ENCODE measurements around the gene ZNF592. TPM values are rescaled to one million over a fixed set of nuclear protein-coding genes. Genes with fewer than 3 reads are reported as not detected.
"Not testable (repeated sequence)": the region's sequence is repeated elsewhere in the genome, so short reads cannot be mapped to it uniquely, and the experiment has no call there.

Gene ZNF592
- total RNA-seq, 1 donor from 2014 or later: 30.6 TPM

GRCh38 chr15:84840255-84840654, 91.9 kb downstream of the ZNF592 start:
- no peak for DNase-seq

GRCh38 chr15:84840741-84841429, 92.5 kb downstream of the ZNF592 start:
- intact Hi-C loops (cut with micrococcal nuclease): no loop called here
- peaks cover 9% of the 10 kb centered on the region for H3K27me3 Mint-ChIP-seq
- no peaks in the 10 kb centered on the region for H3K4me1 Mint-ChIP-seq
- DNase-seq: no peak
- H3K27ac Mint-ChIP-seq: no peak overlapping the region
- H3K4me3 Mint-ChIP-seq: no peak overlapping the region
- H3K9me3 Mint-ChIP-seq: no peaks in the 10 kb centered on the region
- H3K36me3 Mint-ChIP-seq (ENCODE audit: low read depth): no peaks in the 10 kb centered on the region

More at GRCh38 chr15:84840255-84840654, 91.9 kb downstream of the ZNF592 start:
- intact Hi-C loops (cut with micrococcal nuclease): no loop called here
- Mint-ChIP-seq H3K4me3 (no peak overlapping the region), H3K36me3 (ENCODE audit: low read depth) (no peaks in the 10 kb centered on the region), H3K4me1 (no peaks in the 10 kb centered on the region), H3K9me3 (no peaks in the 10 kb centered on the region), H3K27ac (no peak overlapping the region), H3K27me3 (peaks cover 9% of the 10 kb centered on the region)

DNA sequence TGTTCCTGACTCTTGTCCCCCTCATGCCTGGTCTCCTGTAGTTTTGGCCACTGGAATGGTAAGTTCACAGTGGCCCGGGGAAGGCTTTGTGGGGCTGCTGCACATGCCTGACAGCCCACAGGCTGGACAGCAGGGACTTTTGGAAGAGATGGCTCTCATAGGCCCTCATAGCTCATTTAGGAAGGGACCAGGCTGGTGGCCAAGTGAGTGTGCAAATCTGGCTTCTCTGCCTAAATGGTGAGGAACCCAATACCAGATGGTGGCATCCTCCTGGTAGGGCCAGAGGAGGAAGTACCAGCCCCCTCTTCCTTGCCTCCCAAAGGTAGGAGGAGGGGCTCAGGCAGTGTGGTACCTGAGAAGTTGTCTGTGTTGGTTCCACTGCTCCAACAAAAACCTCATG, 94.4 kb downstream of the ZNF592 start:
- no peak for DNase-seq
- H3K36me3 Mint-ChIP-seq (ENCODE audit: low read depth): peaks cover 2% of the 10 kb centered on the region

DNA sequence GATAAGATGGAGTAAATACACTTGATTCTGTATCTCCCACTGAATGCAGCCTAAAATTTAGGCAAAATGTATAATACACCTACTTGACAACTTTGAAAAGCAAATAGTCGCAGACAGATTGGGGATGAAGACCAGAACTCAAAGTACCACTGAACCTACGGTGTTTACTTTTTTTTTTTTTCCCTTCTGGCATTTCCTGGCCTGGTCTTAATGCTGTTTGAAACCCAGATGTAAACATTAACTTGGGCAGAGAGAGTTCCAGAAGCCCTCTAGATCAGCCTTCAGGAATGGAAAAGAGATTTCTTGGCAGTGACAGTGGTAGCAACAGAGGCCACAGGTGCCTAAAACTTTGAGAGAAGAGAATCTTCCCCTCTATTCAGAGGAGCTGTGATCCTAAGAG, 96.6 kb downstream of the ZNF592 start:
- Mint-ChIP-seq H3K9me3 (peaks cover 5% of the 10 kb centered on the region), H3K4me1 (no peaks in the 10 kb centered on the region)
- intact Hi-C loops (cut with micrococcal nuclease): loop anchor here (1.0 kb wide), 1 partner anchor 83 kb away; no protein-coding TSS in a partner anchor

More for the DNA sequence above, 94.4 kb downstream of the ZNF592 start:
- no peak overlapping the region for H3K4me3 Mint-ChIP-seq
- H3K9me3 Mint-ChIP-seq: peaks cover 5% of the 10 kb centered on the region
- no peak overlapping the region for H3K27ac Mint-ChIP-seq
- H3K4me1 Mint-ChIP-seq: no peaks in the 10 kb centered on the region
- intact Hi-C loops (cut with micrococcal nuclease): no loop called here
- peaks cover 4% of the 10 kb centered on the region for H3K27me3 Mint-ChIP-seq

GRCh38 chr15:84845631-84846030, 97.2 kb downstream of the ZNF592 start:
- H3K36me3 Mint-ChIP-seq (ENCODE audit: low read depth); H3K27me3 Mint-ChIP-seq; H3K4me1 Mint-ChIP-seq; H3K4me3 Mint-ChIP-seq; H3K27ac Mint-ChIP-seq; H3K9me3 Mint-ChIP-seq: not testable (repeated sequence)
- DNase-seq: peak; percentile 80
- intact Hi-C loops (cut with micrococcal nuclease): loop anchor here (1.0 kb wide), 1 partner anchor 83 kb away; no protein-coding TSS in a partner anchor

More for the DNA sequence above, 96.6 kb downstream of the ZNF592 start:
- no peak overlapping the region for H3K4me3 Mint-ChIP-seq
- DNase-seq: no peak
- H3K36me3 Mint-ChIP-seq (ENCODE audit: low read depth): peaks cover 2% of the 10 kb centered on the region
- peaks cover 7% of the 10 kb centered on the region for H3K27me3 Mint-ChIP-seq
- H3K27ac Mint-ChIP-seq: no peak overlapping the region

GRCh38 chr15:84846269-84846668, 97.9 kb downstream of the ZNF592 start:
- no peak for DNase-seq
- Mint-ChIP-seq H3K9me3 (peaks cover 5% of the 10 kb centered on the region), H3K4me3 (no peak overlapping the region), H3K4me1 (no peaks in the 10 kb centered on the region), H3K36me3 (ENCODE audit: low read depth) (peaks cover 2% of the 10 kb centered on the region), H3K27me3 (peaks cover 7% of the 10 kb centered on the region), H3K27ac (no peak overlapping the region)
- intact Hi-C loops (cut with micrococcal nuclease): no loop called here

- peaks cover 5% of the 10 kb centered on the region for H3K9me3 Mint-ChIP-seq
- peaks cover 2% of the 10 kb centered on the region for H3K36me3 Mint-ChIP-seq (ENCODE audit: low read depth)
- no peak overlapping the region for H3K4me3 Mint-ChIP-seq
- no peak overlapping the region for H3K27ac Mint-ChIP-seq
- H3K27me3 Mint-ChIP-seq: peaks cover 7% of the 10 kb centered on the region
- H3K4me1 Mint-ChIP-seq: no peaks in the 10 kb centered on the region
- intact Hi-C loops (cut with micrococcal nuclease): no loop called here
- no peak for DNase-seq
These were observed 99.0 kb downstream of the ZNF592 start for GRCh38 chr15:84847382-84847781.

DNA sequence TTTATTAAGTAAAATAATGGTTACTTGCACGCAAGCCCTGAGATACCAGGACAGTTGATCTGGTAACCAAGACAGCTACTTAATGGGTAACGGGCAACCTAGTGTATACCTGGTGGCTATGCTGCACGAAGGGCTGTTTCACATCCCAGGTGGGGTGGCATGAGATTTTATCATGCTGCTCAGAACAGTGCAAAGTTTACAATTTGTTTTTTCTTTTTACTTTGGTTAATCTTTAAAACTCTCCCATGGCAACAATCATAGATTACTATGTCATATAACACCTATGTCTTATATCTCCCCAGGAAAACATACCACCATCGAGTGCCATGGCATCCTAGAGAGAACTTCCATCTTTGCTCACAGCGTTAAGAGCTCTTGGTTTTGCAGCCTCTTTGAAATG, 103.8 kb downstream of the ZNF592 start:
- H3K4me3 Mint-ChIP-seq: no peak overlapping the region
- DNase-seq: no peak
- peaks cover 3% of the 10 kb centered on the region for H3K27me3 Mint-ChIP-seq
- no peak overlapping the region for H3K27ac Mint-ChIP-seq
- no peaks in the 10 kb centered on the region for H3K36me3 Mint-ChIP-seq (ENCODE audit: low read depth)
- intact Hi-C loops (cut with micrococcal nuclease): no loop called here
- H3K9me3 Mint-ChIP-seq: peaks cover 1% of the 10 kb centered on the region
- no peaks in the 10 kb centered on the region for H3K4me1 Mint-ChIP-seq

- no peaks in the 10 kb centered on the region for H3K4me1 Mint-ChIP-seq
- H3K27me3 Mint-ChIP-seq: no peaks in the 10 kb centered on the region
- intact Hi-C loops (cut with micrococcal nuclease): no loop called here
- no peak for DNase-seq
- no peaks in the 10 kb centered on the region for H3K9me3 Mint-ChIP-seq
- no peak overlapping the region for H3K27ac Mint-ChIP-seq
- H3K4me3 Mint-ChIP-seq: no peak overlapping the region
- no peaks in the 10 kb centered on the region for H3K36me3 Mint-ChIP-seq (ENCODE audit: low read depth)
These were observed 106.7 kb downstream of the ZNF592 start for GRCh38 chr15:84855136-84855535.

DNA sequence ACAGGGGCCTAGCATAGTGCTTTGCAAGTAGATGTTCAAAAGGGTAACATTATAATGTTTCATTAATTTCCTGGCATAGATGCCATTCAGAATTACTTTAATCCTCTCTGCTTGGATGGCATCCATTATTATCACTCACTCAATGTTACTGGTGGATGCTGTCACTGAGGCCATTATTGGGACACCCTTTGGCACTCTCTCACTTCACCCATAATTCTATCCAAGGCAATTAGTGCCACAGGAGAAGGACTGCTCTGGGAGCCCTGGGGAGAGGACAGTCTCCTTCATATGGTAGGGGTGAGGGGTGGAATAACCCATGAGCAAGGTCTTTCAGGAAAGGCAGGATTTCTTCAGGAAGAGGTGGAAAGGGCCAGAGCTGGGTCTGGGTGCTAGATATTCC, 107.4 kb downstream of the ZNF592 start:
- no peak overlapping the region for H3K4me3 Mint-ChIP-seq
- DNase-seq: no peak
- H3K27me3 Mint-ChIP-seq: no peaks in the 10 kb centered on the region
- H3K4me1 Mint-ChIP-seq: no peaks in the 10 kb centered on the region
- no peaks in the 10 kb centered on the region for H3K9me3 Mint-ChIP-seq
- H3K27ac Mint-ChIP-seq: no peak overlapping the region
- H3K36me3 Mint-ChIP-seq (ENCODE audit: low read depth): no peaks in the 10 kb centered on the region
- intact Hi-C loops (cut with micrococcal nuclease): no loop called here

Other genes with a start within 250 kb of the ZNF592 start
- 6.8 TPM in 2 replicates for gene ZSCAN2, start 147.6 kb upstream of the ZNF592 start, total RNA-seq
- gene WDR73, start 94.3 kb upstream of the ZNF592 start, total RNA-seq: 24.5 and 28.0 TPM in 2 replicates
- 2.8 and 3.7 TPM in 2 replicates for gene NMB, start 90.4 kb upstream of the ZNF592 start, total RNA-seq
- gene SEC11A, start 32.5 kb upstream of the ZNF592 start, total RNA-seq: 101 and 108 TPM in 2 replicates
- gene ALPK3, start 68.8 kb downstream of the ZNF592 start, total RNA-seq: 0.09 and 0.21 TPM in 2 replicates
- gene SLC28A1, start 136.1 kb downstream of the ZNF592 start, total RNA-seq: not detected in 2 replicates
- gene PDE8A, start 233.3 kb downstream of the ZNF592 start, total RNA-seq: 18.5 and 21.1 TPM in 2 replicates

Data from activated CD4-positive, alpha-beta T cell treated with anti-CD3 and anti-CD28 coated beads, Interleukin-2, amount 10 ng/mL, durations not matched to agents 24 days and 14 days (primary cell).